AG04449 (cell line): ENCODE data around the gene ONECUT2.

Source experiments
- CTCF ChIA-PET: fragments of 350-600 bp; formaldehyde crosslinking; extraction: SDS; loops from one replicate; lab custom pipeline; 2021; ENCODE audit warnings: antibody characterized with exemption; lab: Yijun Ruan, JAX
- POLR2A ChIA-PET: fragments of 400-600, 350-600 bp; formaldehyde crosslinking; extraction: SDS; loops from one replicate; lab custom pipeline; 2020; ENCODE audit warnings: antibody characterized with exemption, inconsistent platforms; lab: Yijun Ruan, JAX
- DNase-seq: peaks from one replicate; pipeline ENCODE4 v3.0.0-alpha.2; 2010; ENCODE audit warnings: low read depth, low spot score
- H3K4me3 ChIP-seq: 2 replicates; pipeline ENCODE4 v1.5.1; 2011; ENCODE audit warnings: low read depth, mild to moderate bottlenecking, control low read depth, low read length
- TF ChIP-seq, protein P1 (sequence below): IDR thresholded peaks from one replicate; pipeline ENCODE4 v1.5.1; 2011; ENCODE audit warnings: mild to moderate bottlenecking, moderate library complexity, low read length, control low read depth, inconsistent platforms; ENCODE audit not compliant: insufficient read depth; ENCODE audit errors: missing control alignments

Gene ONECUT2

DNA sequence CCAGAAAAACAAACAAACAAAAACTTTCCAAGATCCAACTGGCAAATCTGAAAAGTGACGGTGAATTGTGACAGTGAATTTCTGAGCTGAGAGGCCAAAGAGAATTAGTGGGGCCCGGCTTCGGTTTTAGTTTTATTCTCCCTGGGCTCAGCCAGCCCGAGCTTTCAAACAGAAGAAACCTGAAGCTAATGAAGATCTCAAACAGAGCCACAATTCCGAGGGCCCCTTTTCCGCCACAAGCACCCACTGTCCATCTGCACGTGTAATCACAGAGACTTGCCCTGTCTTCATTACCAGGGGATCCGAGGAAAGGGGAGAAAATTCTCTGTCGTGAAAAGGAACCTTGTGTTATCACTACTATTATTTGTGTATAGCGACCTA is 4.2 kb upstream of the ONECUT2 start:
- ChIA-PET CTCF (no interaction called here), POLR2A (no interaction called here)
- DNase-seq: no peak
- no peak overlapping the region for H3K4me3 ChIP-seq
- TF ChIP-seq, protein P1, sequence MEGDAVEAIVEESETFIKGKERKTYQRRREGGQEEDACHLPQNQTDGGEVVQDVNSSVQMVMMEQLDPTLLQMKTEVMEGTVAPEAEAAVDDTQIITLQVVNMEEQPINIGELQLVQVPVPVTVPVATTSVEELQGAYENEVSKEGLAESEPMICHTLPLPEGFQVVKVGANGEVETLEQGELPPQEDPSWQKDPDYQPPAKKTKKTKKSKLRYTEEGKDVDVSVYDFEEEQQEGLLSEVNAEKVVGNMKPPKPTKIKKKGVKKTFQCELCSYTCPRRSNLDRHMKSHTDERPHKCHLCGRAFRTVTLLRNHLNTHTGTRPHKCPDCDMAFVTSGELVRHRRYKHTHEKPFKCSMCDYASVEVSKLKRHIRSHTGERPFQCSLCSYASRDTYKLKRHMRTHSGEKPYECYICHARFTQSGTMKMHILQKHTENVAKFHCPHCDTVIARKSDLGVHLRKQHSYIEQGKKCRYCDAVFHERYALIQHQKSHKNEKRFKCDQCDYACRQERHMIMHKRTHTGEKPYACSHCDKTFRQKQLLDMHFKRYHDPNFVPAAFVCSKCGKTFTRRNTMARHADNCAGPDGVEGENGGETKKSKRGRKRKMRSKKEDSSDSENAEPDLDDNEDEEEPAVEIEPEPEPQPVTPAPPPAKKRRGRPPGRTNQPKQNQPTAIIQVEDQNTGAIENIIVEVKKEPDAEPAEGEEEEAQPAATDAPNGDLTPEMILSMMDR: no peak

DNA sequence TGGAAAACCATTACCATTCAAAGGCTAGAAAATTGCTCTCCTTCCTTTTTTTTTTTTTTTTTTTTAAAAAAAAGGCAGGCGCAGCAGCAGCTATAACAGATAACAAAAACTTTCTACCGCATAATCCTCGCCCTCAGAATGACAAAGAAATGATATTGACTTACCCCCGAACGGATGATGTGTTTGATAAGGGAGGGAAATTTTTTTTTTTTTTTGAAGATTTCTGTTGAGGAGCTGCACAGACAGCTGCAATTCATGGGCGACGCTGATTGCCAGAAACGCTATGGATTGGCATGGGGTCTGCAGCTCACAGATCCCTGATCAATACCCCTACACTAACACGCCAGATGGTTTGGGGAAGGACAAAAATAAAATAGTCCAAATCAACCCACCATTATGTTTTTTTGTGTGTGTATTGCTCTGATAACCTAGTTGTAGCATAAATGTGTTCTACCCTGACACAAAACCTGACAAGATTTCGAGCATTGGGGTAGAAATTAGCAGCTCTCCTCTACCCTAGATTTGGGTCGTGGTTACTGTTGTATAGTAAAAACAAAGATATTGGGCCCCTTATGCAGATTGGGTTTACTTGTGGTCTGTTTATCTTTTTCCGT is 3.6 kb upstream of the ONECUT2 start:
- POLR2A ChIA-PET: no interaction called here
- TF ChIP-seq, protein P1: no peak
- CTCF ChIA-PET: no interaction called here
- no peak for DNase-seq
- no peak overlapping the region for H3K4me3 ChIP-seq

DNA sequence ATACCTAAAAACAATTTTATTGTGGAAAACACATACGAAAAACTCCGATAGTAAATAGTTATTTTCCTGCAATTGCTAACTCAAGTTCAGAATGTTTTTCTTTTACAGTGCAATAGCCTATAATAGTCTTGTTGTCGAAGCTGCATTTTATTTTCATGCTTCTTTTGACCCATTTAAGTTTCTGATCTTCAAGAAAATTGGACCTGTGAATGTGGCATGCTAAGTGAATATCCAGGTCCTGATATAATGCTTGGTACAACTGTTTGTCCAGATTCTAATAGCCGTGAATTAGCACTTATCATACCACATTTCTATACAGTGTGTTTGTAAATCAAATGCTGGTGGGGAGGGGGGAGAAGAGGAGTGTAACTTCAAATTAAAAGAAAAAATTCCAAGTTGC is 3.0 kb upstream of the ONECUT2 start:
- TF ChIP-seq, protein P1: no peak
- no peak for DNase-seq
- POLR2A ChIA-PET: no interaction called here
- CTCF ChIA-PET: no interaction called here
- H3K4me3 ChIP-seq: no peak overlapping the region

DNA sequence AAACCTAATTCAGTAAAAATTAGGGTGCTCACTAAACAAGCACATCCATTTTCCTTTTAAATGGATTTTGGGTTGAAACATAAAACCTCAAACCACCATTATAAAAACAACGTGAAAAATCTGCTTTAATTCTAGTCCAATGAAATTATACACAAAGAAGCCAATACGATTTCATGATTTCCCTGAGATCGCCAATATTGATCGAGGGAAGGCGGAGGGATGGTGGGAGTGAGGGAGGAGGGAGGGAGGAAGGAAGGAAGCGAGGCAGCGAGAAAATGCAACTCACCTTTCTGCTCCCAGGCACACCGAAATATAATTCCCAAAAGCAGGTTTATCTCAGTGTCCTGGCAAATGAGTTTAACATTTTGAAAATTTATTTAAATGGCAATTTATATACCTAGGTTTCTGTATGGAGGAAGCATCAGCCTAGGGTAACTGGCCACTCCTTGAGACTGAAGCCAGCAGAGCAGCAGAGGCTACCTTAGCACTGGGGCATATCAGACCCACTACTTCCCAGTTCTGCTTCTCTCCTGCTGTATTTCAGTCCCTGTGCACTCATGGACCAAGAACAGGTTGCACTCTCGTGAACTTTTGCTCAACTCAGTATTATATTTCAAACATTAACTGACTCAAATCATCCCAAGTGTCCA is 2.3 kb upstream of the ONECUT2 start:
- TF ChIP-seq, protein P1: no peak
- ChIA-PET POLR2A (no interaction called here), CTCF (no interaction called here)
- H3K4me3 ChIP-seq: no peak overlapping the region
- no peak for DNase-seq

DNA sequence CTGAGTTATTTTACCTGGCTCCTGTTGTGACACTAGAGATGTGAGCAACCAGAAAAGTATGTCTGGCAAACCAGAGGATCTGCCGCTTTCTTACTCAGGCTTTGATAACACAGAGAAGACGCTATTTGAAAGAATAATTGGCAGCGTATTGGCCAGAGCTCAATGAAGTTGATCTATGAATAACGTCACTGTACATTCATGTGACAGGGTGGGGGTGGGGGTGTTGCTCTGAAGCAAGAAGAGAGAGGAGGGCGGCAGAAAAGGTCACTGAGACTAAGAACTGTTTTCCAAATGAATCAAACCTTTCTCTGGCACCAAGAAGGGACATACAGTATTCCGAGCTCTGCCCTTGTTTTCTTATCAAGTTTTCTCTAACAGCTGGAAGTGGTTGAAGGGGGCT is 1.7 kb upstream of the ONECUT2 start:
- ChIA-PET CTCF (interaction anchor here (1.6 kb wide), 1 partner anchor 128 kb away, joined by 8 read pairs; no protein-coding TSS in a partner anchor), POLR2A (no interaction called here)
- no peak for DNase-seq

DNA sequence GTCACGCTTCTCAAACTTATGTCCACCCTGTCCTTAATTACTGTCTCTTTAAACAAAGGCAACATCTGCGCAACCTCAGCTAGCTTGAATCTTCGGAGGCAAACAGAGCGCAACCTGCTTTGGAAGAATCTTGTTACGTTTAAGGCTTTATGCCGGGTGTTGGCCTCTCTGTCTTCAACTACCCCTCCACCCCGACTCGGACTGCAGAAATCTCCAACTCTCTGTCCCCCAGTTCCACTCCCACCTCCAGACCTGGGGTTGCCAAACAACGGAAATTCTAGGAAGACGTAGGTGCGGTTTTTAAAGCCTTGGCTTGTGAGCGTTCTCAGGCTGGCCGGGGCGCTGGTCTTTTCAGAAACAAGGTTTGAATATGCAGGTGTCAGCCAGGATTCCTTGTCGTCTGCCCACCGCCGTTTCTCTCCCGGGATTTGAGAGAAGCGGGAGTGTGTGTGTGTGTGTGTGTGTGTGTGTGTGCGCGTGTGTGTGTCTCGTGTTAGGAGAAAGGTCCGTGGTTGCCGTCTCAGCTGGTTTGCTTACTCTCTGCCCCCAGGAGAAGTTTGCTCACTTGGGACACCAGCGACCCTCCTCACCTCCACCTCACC is 1.1 kb upstream of the ONECUT2 start:
- POLR2A ChIA-PET: no interaction called here
- CTCF ChIA-PET: interaction anchor here (1.6 kb wide), 1 partner anchor 127 kb away, joined by 8 read pairs; no protein-coding TSS in a partner anchor
- DNase-seq: no peak
- peak overlapping the region; percentile 64 for H3K4me3 ChIP-seq
- TF ChIP-seq, protein P1: no peak

More for the DNA sequence above, 1.7 kb upstream of the ONECUT2 start:
- no peak overlapping the region for H3K4me3 ChIP-seq
- TF ChIP-seq, protein P1: no peak
